ENCODE results near the gene TDRD12. TPM values are rescaled to one million over a fixed set of nuclear protein-coding genes. Genes with fewer than 3 reads are reported as not detected.
"Not testable (repeated sequence)": the region's sequence is repeated elsewhere in the genome, so short reads cannot be mapped to it uniquely, and the experiment has no call there.

Gene TDRD12
- total and polyA plus RNA-seq, 11 donors, result 0.06 to 0.63 (median 0.23) TPM; not detected in 5

GRCh38 chr19:32711747-32712146 lies 7.8 kb upstream of the TDRD12 start:
- no peaks in the 10 kb centered on the region for H3K27me3 ChIP-seq
- 91 to 96% (median 94%) methylated on average over 6 of the region's 6 CpGs for WGBS, 4 donors
- H3K27ac ChIP-seq, result no peak overlapping the region
- intact Hi-C loops (cut with DNase I), result no loop called here
- no peak for ATAC-seq
- no peak overlapping the region for H3K4me3 ChIP-seq
- no peak for DNase-seq
- no peaks in the 10 kb centered on the region for H3K4me1 ChIP-seq
- no peak for TF ChIP-seq CTCF (IDR thresholded peaks at IDR 0.05)
- TF ChIP-seq POLR2A (IDR thresholded peaks at IDR 0.05), result no peak
- no peaks in the 10 kb centered on the region for H3K9me3 ChIP-seq
- peaks cover 0 to 71% (median 64%) of the 10 kb centered on the region in 9 donors for H3K36me3 ChIP-seq

GRCh38 chr19:32716203-32716602 lies 3.4 kb upstream of the TDRD12 start:
- H3K4me3 ChIP-seq; DNase-seq; H3K9me3 ChIP-seq; H3K4me1 ChIP-seq; H3K27ac ChIP-seq; H3K27me3 ChIP-seq; ATAC-seq; intact Hi-C loops (cut with DNase I): not testable (repeated sequence)
- WGBS, 4 donors, result 96 to 98% (median 97%) methylated on average over 7 of the region's 7 CpGs
- H3K36me3 ChIP-seq, result peaks cover 0 to 49% (median 41%) of the 10 kb centered on the region in 9 donors

GRCh38 chr19:32717496-32717895 lies 2.1 kb upstream of the TDRD12 start:
- no peak overlapping the region for H3K4me3 ChIP-seq
- peaks cover 0 to 37% (median 28%) of the 10 kb centered on the region in 9 donors for H3K36me3 ChIP-seq
- TF ChIP-seq POLR2A (IDR thresholded peaks at IDR 0.05), result no peak
- TF ChIP-seq CTCF (IDR thresholded peaks at IDR 0.05), result no peak
- intact Hi-C loops (cut with DNase I), result no loop called here
- H3K9me3 ChIP-seq, result peaks cover 0 to 3% (median 0%) of the 10 kb centered on the region in 12 donors
- no peak overlapping the region for H3K27ac ChIP-seq
- no peaks in the 10 kb centered on the region for H3K4me1 ChIP-seq
- WGBS, 4 donors, result 49 to 80% (median 64%) methylated on average over 5 of the region's 5 CpGs
- H3K27me3 ChIP-seq, result no peaks in the 10 kb centered on the region
- DNase-seq (no peak), ATAC-seq (no peak)

GRCh38 chr19:32718286-32718685 lies 1.3 kb upstream of the TDRD12 start:
- Histone ChIP-seq H3K27me3 (no peaks in the 10 kb centered on the region), H3K36me3 (peaks cover 0 to 29% (median 20%) of the 10 kb centered on the region in 9 donors), H3K4me3 (no peak overlapping the region), H3K4me1 (no peaks in the 10 kb centered on the region), H3K9me3 (peaks cover 0 to 3% (median 0%) of the 10 kb centered on the region in 12 donors), H3K27ac (no peak overlapping the region)
- DNase-seq (no peak), ATAC-seq (no peak)
- intact Hi-C loops (cut with DNase I), result no loop called here
- WGBS, 4 donors, result 90 to 96% (median 91%) methylated on average over 7 of the region's 7 CpGs
- TF ChIP-seq CTCF (IDR thresholded peaks at IDR 0.05) (no peak), POLR2A (IDR thresholded peaks at IDR 0.05) (no peak)

Data from heart left ventricle (tissue), 16 donors.